Measurements from ENCODE around the gene MAPK12. TPM values are rescaled to one million over a fixed set of nuclear protein-coding genes. Genes with fewer than 3 reads are reported as not detected.

The MAPK12 gene
- total and polyA plus RNA-seq, 9 of the 15 experiments (the other 6 are each of a cell fraction or from before 2014, with no cell fraction given) = 0.79 to 71.5 (median 32.8) TPM

DNA sequence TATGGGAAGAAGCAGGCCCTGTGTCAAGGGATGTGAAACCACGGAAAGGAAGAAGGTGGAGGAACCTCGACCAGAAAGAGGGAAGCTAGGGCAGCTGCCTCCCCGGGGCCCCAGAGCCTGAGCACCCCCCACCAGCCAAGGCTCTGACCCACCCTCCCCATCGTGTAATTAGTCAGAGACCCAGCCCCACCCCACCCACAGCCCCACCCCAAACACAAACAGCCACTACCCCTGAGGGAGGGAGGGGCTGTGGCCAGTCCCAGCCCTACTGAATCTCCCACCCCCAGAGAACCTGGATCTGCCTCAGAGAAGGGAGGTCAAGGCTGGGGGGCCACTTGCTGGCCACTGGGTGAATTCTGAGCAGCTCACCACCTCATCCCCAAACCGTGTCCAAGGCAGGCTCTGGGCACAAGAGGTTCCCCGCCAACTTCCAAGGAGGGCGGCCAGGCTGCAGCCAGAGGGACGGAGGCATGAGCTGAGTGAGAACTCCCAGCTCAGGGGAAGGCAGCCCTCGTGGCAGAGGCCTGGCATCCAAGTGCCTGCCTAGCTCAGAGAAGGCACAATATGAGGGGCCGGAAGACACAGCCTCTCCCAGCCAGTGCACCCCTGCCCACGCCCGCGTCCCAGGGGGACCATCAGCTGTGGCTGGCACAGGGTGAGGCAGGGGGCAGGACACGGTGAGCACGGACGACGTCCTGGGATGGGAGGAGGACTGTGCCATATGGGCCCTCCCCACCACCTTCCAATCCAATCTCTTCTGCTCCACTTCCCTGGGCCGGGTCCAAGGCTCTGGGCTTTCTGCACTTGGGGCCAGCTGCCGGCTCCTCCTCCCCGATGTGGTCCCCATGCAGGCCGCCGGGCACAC, 43.3 kb upstream of the MAPK12 start:
- 0 out of 3 replicates have a peak overlapping the region, but pooled peaks have one; percentile 30 for H3K27ac ChIP-seq (ENCODE audit: extremely low read depth, low read depth, low read length)
- TF ChIP-seq BHLHE40 (IDR thresholded peaks at IDR 0.05; ENCODE audit: low read length) (no peak), PRDM10 (IDR thresholded peaks at IDR 0.05; ENCODE audit: partially characterized antibody) (peak; percentile 44)
- BruUV-seq (replicated peaks) = no TSS peak
- FAIRE-seq = no peak
- no peaks in the 10 kb centered on the region for H3K36me3 ChIP-seq (ENCODE audit: control insufficient read depth, insufficient read depth, low read length)
- H3K27me3 ChIP-seq (ENCODE audit: control insufficient read depth in 2 of 2, insufficient read depth in 2 of 2, low read length in 2 of 2) = no peaks in the 10 kb centered on the region
- CTCF ChIA-PET (ENCODE audit: low intra/inter-chr PET ratio) = no interaction called here
- peak; percentile 55 to 64 (median 62) for DNase-seq (ENCODE audit: extremely low read depth in 1 of 4, low spot score in 3 of 4)
- intact Hi-C loops (cut with micrococcal nuclease) (no loop called here), in situ Hi-C loops (cut with MboI) (no loop called here)
- no peaks in the 10 kb centered on the region for H4K20me1 ChIP-seq (replicated peaks; ENCODE audit: control insufficient read depth, insufficient read depth, low read length)
- peak overlapping the region in 1 of 2 experiments; percentile 91; a peak in 2 of 4 replicates for H3K9ac ChIP-seq (ENCODE audit: insufficient read depth in 1 of 2, low read depth in 2 of 2, low read length in 2 of 2)
- peaks cover 34 to 94% of the 10 kb centered on the region in 2 experiments for H3K4me1 ChIP-seq (replicated peaks in 1 of 2; ENCODE audit: control insufficient read depth in 2 of 2, insufficient read depth in 2 of 2, low read length in 2 of 2)
- 81% methylated on average over 11 of the region's 22 CpGs for WGBS (ENCODE audit: insufficient coverage, low coverage, missing lambda C conversion rate)
- peak; percentile 10; the same call in 1 of the 3 replicates for ATAC-seq
- H3K4me2 ChIP-seq (ENCODE audit: insufficient read depth, low read length) = no peak overlapping the region
- H3K9me1 ChIP-seq (ENCODE audit: control insufficient read depth, insufficient read depth, low read length) = no peaks in the 10 kb centered on the region
- POLR2A ChIA-PET = interaction anchor here (2.5 kb wide), 1 partner anchor 11 kb away, joined by 11 read pairs; no protein-coding TSS in a partner anchor
- H3K79me2 ChIP-seq (ENCODE audit: control insufficient read depth, insufficient read depth, low read length) = peaks cover 52% of the 10 kb centered on the region
- no peaks in the 10 kb centered on the region for H3K9me3 ChIP-seq (replicated peaks; ENCODE audit: control insufficient read depth, insufficient read depth, low read depth, low read length)
- no peak overlapping the region for H2AFZ ChIP-seq (ENCODE audit: low read depth, low read length)
- no peak overlapping the region for H3K4me3 ChIP-seq
